ENCODE results near the gene CEP57. TPM values are rescaled to one million over a fixed set of nuclear protein-coding genes. Genes with fewer than 3 reads are reported as not detected.

Gene CEP57
- total and polyA plus RNA-seq, 2 of the 13 experiments (the other 11 are each of a cell fraction or from before 2014, with no cell fraction given), result 34.3 to 59.4 TPM

GRCh38 chr11:95790123-95790932 is at the start of gene CEP57 (continued):
- no peak for TF ChIP-seq ZBTB4 (CRISPR knock-in tag; IDR thresholded peaks at IDR 0.05; ENCODE audit: borderline replicate concordance)
- TF ChIP-seq FOXO1 (CRISPR knock-in tag; IDR thresholded peaks at IDR 0.05), result no peak
- TF ChIP-seq ZFX (CRISPR knock-in tag; IDR thresholded peaks at IDR 0.05; ENCODE audit: low read depth), result peak; percentile 49
- TF ChIP-seq POLR2G (IDR thresholded peaks at IDR 0.05; ENCODE audit: low read depth, low read length), result peak; percentile 64; the same call in 1 of the 2 replicates
- no peak for TF ChIP-seq SMARCC2 (IDR thresholded peaks at IDR 0.05)
- TF ChIP-seq PRMT3 (CRISPR knock-in tag; IDR thresholded peaks at IDR 0.05; ENCODE audit: borderline replicate concordance, low read depth), result no peak
- peak; percentile 88 for TF ChIP-seq SP2 (CRISPR knock-in tag; IDR thresholded peaks at IDR 0.05)
- TF ChIP-seq TAF1 (CRISPR knock-in tag; IDR thresholded peaks at IDR 0.05), result no peak; the same call in 1 of the 2 replicates
- no peak for TF ChIP-seq ZNF782 (CRISPR knock-in tag; IDR thresholded peaks at IDR 0.05; ENCODE audit: borderline replicate concordance)
- TF ChIP-seq YEATS4 (CRISPR knock-in tag; IDR thresholded peaks at IDR 0.05; ENCODE audit: borderline replicate concordance), result peak; percentile 67
- peak; percentile 14; the same call in 1 of the 2 replicates for TF ChIP-seq SNAPC5 (CRISPR knock-in tag; IDR thresholded peaks at IDR 0.05; ENCODE audit: borderline replicate concordance)
- TF ChIP-seq TCF12 (IDR thresholded peaks at IDR 0.05), result no peak
- no peak for TF ChIP-seq TCF12 (CRISPR knock-in tag; IDR thresholded peaks at IDR 0.05)
- TF ChIP-seq DDIT3 (CRISPR knock-in tag; IDR thresholded peaks at IDR 0.05), result no peak
- TF ChIP-seq KDM2A (CRISPR knock-in tag; IDR thresholded peaks at IDR 0.05; ENCODE audit: borderline replicate concordance, low read depth), result 0 out of 2 replicates have a peak, but pooled peaks have one; percentile 11
- TF ChIP-seq ZBTB7B (CRISPR knock-in tag; IDR thresholded peaks at IDR 0.05), result peak; percentile 72
- no peak for TF ChIP-seq ZNF263 (CRISPR knock-in tag; IDR thresholded peaks at IDR 0.05)
- no peak for TF ChIP-seq ZNF224 (CRISPR knock-in tag; IDR thresholded peaks at IDR 0.05)
- TF ChIP-seq ATF3 (CRISPR knock-in tag; IDR thresholded peaks at IDR 0.05), result no peak
- TF ChIP-seq MLLT10 (CRISPR knock-in tag; IDR thresholded peaks at IDR 0.05), result no peak
- TF ChIP-seq SRSF9 (IDR thresholded peaks at IDR 0.05; ENCODE audit: borderline replicate concordance, insufficient read depth, low read depth, low read length, poor library complexity, severe bottlenecking), result no peak
- peak; percentile 55 for TF ChIP-seq KAT8 (CRISPR knock-in tag; IDR thresholded peaks at IDR 0.05)
- peak; percentile 25; the same call in 1 of the 2 replicates for TF ChIP-seq DMAP1 (CRISPR knock-in tag; IDR thresholded peaks at IDR 0.05)
- TF ChIP-seq CENPBD1 (CRISPR knock-in tag; IDR thresholded peaks at IDR 0.05; ENCODE audit: borderline replicate concordance, low read depth), result no peak
- TF ChIP-seq KDM5A (IDR thresholded peaks at IDR 0.05; ENCODE audit: borderline replicate concordance, low read length), result peak; percentile 70; the same call in 1 of the 2 replicates
- TF ChIP-seq SOX5 (CRISPR knock-in tag; IDR thresholded peaks at IDR 0.05; ENCODE audit: borderline replicate concordance), result no peak
- TF ChIP-seq AGO2 (optimal IDR thresholded peaks at IDR 0.05; ENCODE audit: low read depth, low read length), result peak; percentile 56
